H54 (cell line): ENCODE results near the gene MACROD2.

Experiments used
- DNase-seq: peaks from one replicate; pipeline ENCODE4 v3.0.0; 2011; ENCODE audit warnings: low spot score, mixed read lengths; ENCODE audit not compliant: insufficient read length
- FAIRE-seq: peaks from 3 replicates; lab custom pipeline; 2011; peaks lifted over from hg19 to GRCh38; lab: Jason Lieb, UNC
- POLR2A ChIP-seq: IDR thresholded peaks from 2 replicates; pipeline ENCODE4 v1.6.1; 2011; ENCODE audit warnings: low read depth, mild to moderate bottlenecking, low read length

MACROD2 gene

GRCh38 chr20:14361509-14362345 lies 366.4 kb downstream of the MACROD2 start:
- no peak for TF ChIP-seq POLR2A
- FAIRE-seq (no peak), DNase-seq (no peak)

DNA sequence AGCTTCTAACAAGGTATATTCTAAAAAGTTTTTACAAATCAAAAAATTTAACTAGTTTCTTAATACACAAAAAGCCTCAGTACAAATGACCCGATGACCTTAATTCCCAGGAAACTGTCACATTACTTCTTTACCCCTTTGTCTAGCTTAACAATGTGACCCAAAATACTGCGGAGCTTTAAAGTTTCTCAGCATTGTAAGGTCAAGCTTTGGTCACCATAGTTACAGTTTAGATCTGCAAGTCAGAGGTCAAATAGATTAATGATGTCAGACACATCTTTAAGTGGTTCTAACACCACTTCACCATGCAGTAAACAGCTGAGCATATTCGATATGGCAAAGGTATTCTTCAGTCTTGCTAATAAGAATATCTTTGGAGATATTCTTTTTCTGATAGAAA lies 378.9 kb downstream of the MACROD2 start:
- DNase-seq (no peak), FAIRE-seq (no peak)
- TF ChIP-seq POLR2A, result no peak

DNA sequence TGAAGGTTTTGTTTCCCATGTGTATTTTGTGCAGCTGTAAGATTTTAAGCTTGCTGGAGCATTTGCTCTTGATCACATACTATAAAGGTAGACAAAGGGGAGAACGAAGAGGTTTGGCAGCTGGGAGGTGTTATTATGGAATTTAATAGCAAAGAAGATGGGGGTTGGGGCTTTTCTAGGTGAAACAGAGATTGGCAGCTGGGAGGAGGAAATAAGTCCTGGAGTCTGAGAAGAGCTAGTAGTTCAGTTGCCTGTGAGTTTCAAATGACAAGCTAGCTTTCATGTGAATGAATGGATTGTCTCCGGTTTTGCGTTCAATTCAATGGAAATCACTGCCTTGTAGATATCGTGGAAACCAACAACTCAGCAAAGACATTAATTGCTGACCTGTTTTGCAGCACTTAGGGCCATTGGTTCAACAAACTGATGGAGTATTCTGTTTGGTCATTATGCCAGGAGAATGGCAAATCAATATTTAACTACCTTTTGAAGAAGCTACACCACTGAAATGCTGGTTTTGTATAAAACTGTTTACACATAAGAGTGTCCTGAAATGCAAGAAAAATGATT lies 380.2 kb downstream of the MACROD2 start:
- FAIRE-seq (no peak), DNase-seq (no peak)
- TF ChIP-seq POLR2A, result no peak

- FAIRE-seq, result no peak
- DNase-seq, result no peak
- no peak for TF ChIP-seq POLR2A
Observed at GRCh38 chr20:14378326-14378725, 383.0 kb downstream of the MACROD2 start.

DNA sequence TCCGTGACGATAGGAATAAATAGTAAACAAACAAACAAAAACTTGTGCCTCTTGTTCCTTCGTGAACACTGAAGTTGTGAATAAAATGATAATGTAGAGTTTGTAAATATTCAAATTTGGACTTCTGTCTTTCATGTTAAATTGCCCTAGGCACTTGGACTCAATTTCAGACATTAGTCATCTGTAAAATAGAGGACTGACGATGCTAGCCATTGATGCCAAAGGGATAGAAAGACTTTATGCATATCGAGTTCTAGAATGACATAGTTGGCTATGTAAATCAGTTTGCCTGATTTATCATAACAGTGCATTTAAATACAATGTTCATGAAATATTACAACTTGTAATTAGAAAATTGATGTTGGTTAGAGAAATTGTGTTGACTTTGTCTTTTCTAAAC lies 388.0 kb downstream of the MACROD2 start:
- FAIRE-seq, result no peak
- no peak for DNase-seq
- TF ChIP-seq POLR2A, result no peak

DNA sequence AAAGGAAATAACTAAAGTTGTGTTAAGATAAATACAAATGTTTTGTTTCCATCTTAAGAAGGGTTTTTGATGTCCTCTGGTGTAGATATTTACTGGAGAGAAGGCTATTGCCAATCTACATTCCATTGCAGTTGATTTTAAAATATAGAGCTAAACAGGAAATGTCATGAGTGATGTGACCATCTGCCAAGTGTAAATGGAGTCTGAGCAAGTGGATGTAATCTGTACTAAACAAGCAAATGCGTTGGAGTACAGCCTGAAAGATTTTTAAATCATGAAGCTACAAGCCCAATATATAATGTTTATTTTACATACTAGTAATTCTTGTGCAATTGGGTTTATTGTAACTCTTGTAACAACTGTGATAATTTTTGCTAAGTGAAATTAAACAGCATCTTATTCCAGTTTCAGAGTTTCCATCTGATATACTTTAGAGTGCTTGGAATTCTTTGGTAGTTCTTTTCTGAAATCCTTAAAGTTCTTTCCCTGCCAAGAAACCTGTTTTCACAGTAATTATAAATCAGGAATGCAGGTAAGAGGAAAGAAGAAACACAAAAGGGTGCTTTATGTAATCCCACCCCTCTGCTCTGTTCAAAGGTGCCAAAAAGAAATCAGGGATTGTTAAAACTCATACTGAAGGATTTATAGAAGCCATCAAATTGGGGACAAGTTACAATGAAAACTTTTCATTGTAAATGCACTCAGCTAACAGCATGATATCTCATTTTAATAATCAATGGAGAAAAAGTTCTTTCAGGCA lies 389.3 kb downstream of the MACROD2 start:
- no peak for FAIRE-seq
- no peak for DNase-seq
- TF ChIP-seq POLR2A, result no peak

DNA sequence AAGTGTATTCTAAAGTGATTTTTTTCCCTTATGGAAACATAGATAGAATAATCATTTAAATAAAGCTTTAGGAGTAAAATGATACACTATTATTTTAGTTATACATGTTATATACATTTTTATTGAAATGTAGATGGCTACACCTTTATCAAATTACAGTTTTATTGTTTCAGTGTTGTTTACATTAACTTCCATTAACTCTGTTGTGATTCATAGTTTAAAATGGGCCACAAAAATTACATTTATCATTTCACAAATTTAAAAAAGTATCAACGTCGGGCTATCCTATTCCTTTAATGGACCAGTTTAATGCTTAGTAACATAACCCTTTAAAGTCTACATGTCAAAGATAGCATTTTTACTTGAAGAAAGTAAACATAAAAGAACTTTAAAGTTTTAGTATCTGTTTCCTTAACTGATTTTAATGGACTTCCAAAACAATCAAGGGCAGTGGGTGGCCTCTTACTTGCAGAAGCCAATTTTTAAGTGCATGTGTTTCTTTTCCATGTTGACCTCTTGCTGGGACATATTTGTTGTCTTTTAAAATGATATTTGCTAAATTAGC lies 389.9 kb downstream of the MACROD2 start:
- FAIRE-seq (no peak), DNase-seq (no peak)
- TF ChIP-seq POLR2A, result no peak

- DNase-seq (no peak), FAIRE-seq (no peak)
- TF ChIP-seq POLR2A, result no peak
Observed at GRCh38 chr20:14386726-14387125, 391.4 kb downstream of the MACROD2 start.

GRCh38 chr20:14401479-14402138 lies 406.3 kb downstream of the MACROD2 start:
- no peak for FAIRE-seq
- no peak for DNase-seq
- no peak for TF ChIP-seq POLR2A

GRCh38 chr20:14404515-14404914 lies 409.2 kb downstream of the MACROD2 start:
- FAIRE-seq, result no peak
- no peak for TF ChIP-seq POLR2A
- no peak for DNase-seq

DNA sequence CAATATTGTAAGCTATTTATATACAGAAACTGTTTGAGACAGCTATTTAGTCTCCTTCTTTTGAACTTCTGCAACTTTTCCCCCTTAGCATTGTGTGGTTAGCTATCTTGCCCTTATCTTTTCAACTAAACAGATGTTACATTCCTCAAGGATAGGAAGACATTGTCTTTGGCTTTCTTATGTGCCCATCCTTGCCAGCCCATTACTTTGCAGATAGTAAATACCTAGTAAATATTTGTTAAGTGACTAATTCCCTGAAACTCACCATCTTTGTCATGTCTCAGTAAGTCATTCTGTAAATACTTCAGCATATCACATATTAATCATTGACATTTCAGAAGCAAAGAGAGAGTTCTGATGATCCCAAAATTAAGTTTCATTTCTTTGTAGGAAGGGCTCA lies 411.2 kb downstream of the MACROD2 start:
- TF ChIP-seq POLR2A, result no peak
- DNase-seq (no peak), FAIRE-seq (no peak)

- no peak for TF ChIP-seq POLR2A
- FAIRE-seq, result no peak
- no peak for DNase-seq
Observed at GRCh38 chr20:14407336-14407735, 412.0 kb downstream of the MACROD2 start.

- FAIRE-seq, result no peak
- DNase-seq, result no peak
- TF ChIP-seq POLR2A, result no peak
Observed at GRCh38 chr20:14410869-14411555, 415.7 kb downstream of the MACROD2 start.
